Testis (tissue), 3 donors: ENCODE results near the gene CLDND2. TPM values are rescaled to one million over a fixed set of nuclear protein-coding genes. Genes with fewer than 3 reads are reported as not detected.

Experiments
- DNase-seq: peaks from one replicate; pipeline ENCODE4 v3.0.0-alpha.2; 2019
- H3K27ac ChIP-seq, 2 donors: fragments of 200-600 bp; sonication (generic); one replicate each; pipeline ENCODE4 v1.5.1; 2019
- H3K27me3 ChIP-seq: fragments of 200-600 bp; sonication (generic); one replicate; pipeline ENCODE4 v1.5.1; 2019
- H3K36me3 ChIP-seq: fragments of 200-600 bp; sonication (generic); one replicate; pipeline ENCODE4 v1.5.1; 2017; ENCODE audit warnings: low read depth; ENCODE audit errors: missing control alignments
- H3K4me1 ChIP-seq: fragments of 200-600 bp; sonication (generic); one replicate; pipeline ENCODE4 v1.5.1; 2019
- H3K4me3 ChIP-seq, 2 donors: fragments of 200-600 bp; sonication (generic); one replicate each; pipeline ENCODE4 v1.5.1; 2017 to 2019
- H3K9me3 ChIP-seq: fragments of 200-600 bp; sonication (generic); one replicate; pipeline ENCODE4 v1.5.1; 2017
- CTCF ChIP-seq, 3 experiments: fragments of 450-650 bp in 2 of 3; fragments of 200-600 bp in 1 of 3; sonication (generic) in 1 of 3; IDR thresholded peaks; one replicate each; pipeline ENCODE4 v1.5.1; 2016 to 2019; ENCODE audit warnings: antibody characterized with exemption in 3 of 3, mild to moderate bottlenecking in 2 of 3, moderate library complexity in 1 of 3
- POLR2A ChIP-seq: fragments of 450-650 bp; IDR thresholded peaks from one replicate; pipeline ENCODE4 v1.6.1; 2017; ENCODE audit warnings: antibody characterized with exemption, mild to moderate bottlenecking, moderate library complexity
- WGBS, 2 donors: methylation state at CpG; one replicate each; pipeline ENCODE4 v1.1.5; 2018; 5-methylcytosine and 5-hydroxymethylcytosine counted together
- intact Hi-C: fragments of 100-400 bp; cut with DNase I; formaldehyde crosslinking; loops from one replicate; pipeline ENCODE4 v1.15.1; 2023; ENCODE audit warnings: low total_unique reads
- polyA plus RNA-seq: library from polyadenylated mRNA; stranded (reverse); fragments of 350-450 nt; fragmentation: Illumina TruSeq; extraction: RNeasy Lipid Tissue Mini Kit (QIAGEN cat#74804); gene quantifications from one replicate; pipeline ENCODE4 v1.2.3, GENCODE V29; 2014; ENCODE audit warnings: low read depth, low replicate concordance; ENCODE audit not compliant: insufficient read depth
- total RNA-seq, 2 donors: library from RNA; depleted of rRNA; stranded (reverse); fragments of >200 nt; gene quantifications; one replicate each; pipeline ENCODE4 v1.2.3, GENCODE V29; 2016

Gene CLDND2
- total and polyA plus RNA-seq, 3 donors from 2014 or later: 10.0 to 41.2 (median 26.4) TPM

GRCh38 chr19:51372649-51373504 lies 4.1 kb upstream of the CLDND2 start, which contains the start of gene NKG7:
Gene NKG7, minus strand, starts transcription at chr19:51372654. Its CDS starts 119 bp downstream, at chr19:51372535.
- H3K27ac ChIP-seq: no peak within 1 kb of the TSS
- no peaks in the 10 kb centered on the region for H3K9me3 ChIP-seq
- H3K36me3 ChIP-seq: no peaks in the 10 kb centered on the region
- no peak within 1 kb of the TSS for H3K4me3 ChIP-seq
- intact Hi-C loops: no loop called here
- H3K4me1 ChIP-seq: no peaks in the 10 kb centered on the region
- no peaks in the 10 kb centered on the region for H3K27me3 ChIP-seq
- TF ChIP-seq POLR2A (no peak), CTCF (IDR thresholded peaks at IDR 0.05) (no peak)
- no peak for DNase-seq
- WGBS, 2 donors: 46 to 59% methylated on average over 7 to 9 of the region's 9 CpGs

- DNase-seq: no peak
- 84 to 86% methylated on average over 12 to 18 of the region's 18 CpGs for WGBS, 2 donors
- intact Hi-C loops: no loop called here
These were observed 3.3 kb upstream of the CLDND2 start for GRCh38 chr19:51372021-51372648.

GRCh38 chr19:51371186-51371690 lies 2.4 kb upstream of the CLDND2 start:
- 75 to 77% methylated on average over 8 of the region's 8 CpGs for whole genome bisulfite sequencing, 2 donors
- H3K4me3 ChIP-seq: no peak overlapping the region
- TF ChIP-seq POLR2A: no peak
- TF ChIP-seq CTCF (IDR thresholded peaks at IDR 0.05): no peak
- H3K27ac ChIP-seq: no peak overlapping the region
- no peak for DNase-seq
- H3K4me1 ChIP-seq: no peaks in the 10 kb centered on the region
- H3K27me3 ChIP-seq: no peaks in the 10 kb centered on the region
- intact Hi-C loops: no loop called here
- H3K36me3 ChIP-seq: no peaks in the 10 kb centered on the region
- no peaks in the 10 kb centered on the region for H3K9me3 ChIP-seq

More at GRCh38 chr19:51372021-51372648, 3.3 kb upstream of the CLDND2 start:
- Histone ChIP-seq H3K4me3 (no peak overlapping the region), H3K4me1 (no peaks in the 10 kb centered on the region), H3K9me3 (no peaks in the 10 kb centered on the region), H3K27me3 (no peaks in the 10 kb centered on the region), H3K36me3 (no peaks in the 10 kb centered on the region), H3K27ac (no peak overlapping the region)
- TF ChIP-seq POLR2A: no peak
- no peak for TF ChIP-seq CTCF (IDR thresholded peaks at IDR 0.05)

- 69 to 79% methylated on average over 4 of the region's 4 CpGs for WGBS, 2 donors
- intact Hi-C loops: no loop called here
- no peak overlapping the region for H3K4me3 ChIP-seq
- no peak for DNase-seq
- no peaks in the 10 kb centered on the region for H3K9me3 ChIP-seq
- H3K4me1 ChIP-seq: peaks cover 5% of the 10 kb centered on the region
- no peak overlapping the region for H3K27ac ChIP-seq
- H3K36me3 ChIP-seq: no peaks in the 10 kb centered on the region
- no peak for TF ChIP-seq CTCF (IDR thresholded peaks at IDR 0.05)
- no peak for TF ChIP-seq POLR2A
- no peaks in the 10 kb centered on the region for H3K27me3 ChIP-seq
These were observed 1.4 kb upstream of the CLDND2 start for GRCh38 chr19:51370230-51370629.
